IMR-90 (cell line): ENCODE measurements around the gene KCNV2. TPM values are rescaled to one million over a fixed set of nuclear protein-coding genes. Genes with fewer than 3 reads are reported as not detected.

ENCODE experiments used
- ATAC-seq: fragments of 200-7000 bp; cut with Tn5 transposase; 2 replicates; pipeline ENCODE4 v1.9.1; 2020; ENCODE audit warnings: low read depth, mild to moderate bottlenecking, moderate library complexity
- BruUV-seq: library from RNA; stranded (reverse); fragments of 400-500 nt; replicated peaks from 2 replicates; lab custom pipeline; 2021; lab: Mats Ljungman, UMichigan
- CTCF ChIA-PET: fragments of 300-600 bp; formaldehyde crosslinking; extraction: SDS; loops from one replicate; lab custom pipeline; 2021; ENCODE audit warnings: antibody characterized with exemption; lab: Yijun Ruan, JAX
- POLR2A ChIA-PET: fragments of 300-600 bp; sonication (Branson Sonifier 250); formaldehyde crosslinking; loops from one replicate; lab custom pipeline; 2022; ENCODE audit warnings: antibody characterized with exemption; ENCODE audit not compliant: unreplicated experiment; lab: Charles Lee
- DNase-seq: peaks from one replicate; pipeline ENCODE4 v3.0.0; 2013
- H2AFZ ChIP-seq: replicated peaks from 2 replicates; pipeline ENCODE3; 2013; ENCODE audit warnings: low read length, mild to moderate bottlenecking; ENCODE audit not compliant: poor library complexity
- H2AK5ac ChIP-seq: 2 replicates; pipeline ENCODE4 v1.6.1; 2013; ENCODE audit warnings: low read depth, low read length, inconsistent platforms
- H2AK9ac ChIP-seq: replicated peaks from 2 replicates; pipeline ENCODE3; 2013; ENCODE audit warnings: mild to moderate bottlenecking, low read depth, low read length, moderate library complexity; ENCODE audit not compliant: poor library complexity
- H2BK120ac ChIP-seq: 2 replicates; pipeline ENCODE4 v1.6.1; 2013; ENCODE audit warnings: low read depth, low read length, inconsistent platforms
- H2BK15ac ChIP-seq: 3 replicates; pipeline ENCODE4 v1.6.1; 2013; ENCODE audit warnings: low read depth, low read length, inconsistent platforms
- H2BK20ac ChIP-seq: 2 replicates; pipeline ENCODE4 v1.6.1; 2013; ENCODE audit warnings: low read depth, mild to moderate bottlenecking, inconsistent platforms, low read length, moderate library complexity
- H2BK5ac ChIP-seq: 2 replicates; pipeline ENCODE4 v1.6.1; 2013; ENCODE audit warnings: mild to moderate bottlenecking, low read depth, low read length, inconsistent platforms; ENCODE audit not compliant: poor library complexity, severe bottlenecking
- H3K14ac ChIP-seq: replicated peaks from 2 replicates; pipeline ENCODE4 v1.6.1; 2013; ENCODE audit warnings: low read depth, low read length, inconsistent platforms
- H3K18ac ChIP-seq: 2 replicates; pipeline ENCODE4 v1.6.1; 2013; ENCODE audit warnings: low read depth, low read length, control low read depth
- H3K23ac ChIP-seq: 2 replicates; pipeline ENCODE4 v1.6.1; 2013; ENCODE audit warnings: low read depth, low read length, inconsistent platforms
- H3K27ac ChIP-seq: 2 replicates; pipeline ENCODE4 v1.5.1; 2013; ENCODE audit warnings: mild to moderate bottlenecking, control low read depth, low read length; ENCODE audit not compliant: insufficient read depth
- H3K27me3 ChIP-seq: 2 replicates; pipeline ENCODE4 v1.6.1; 2013; ENCODE audit warnings: low read length; ENCODE audit not compliant: control insufficient read depth, insufficient read depth
- H3K36me3 ChIP-seq: 2 replicates; pipeline ENCODE4 v1.6.1; 2013; ENCODE audit warnings: low read length, mixed read lengths; ENCODE audit not compliant: control insufficient read depth, insufficient read depth
- H3K4ac ChIP-seq: 2 replicates; pipeline ENCODE4 v1.6.1; 2013; ENCODE audit warnings: low read depth, low read length, inconsistent platforms
- H3K4me1 ChIP-seq: 2 replicates; pipeline ENCODE4 v1.6.1; 2013; ENCODE audit warnings: low read length, mixed read lengths; ENCODE audit not compliant: control insufficient read depth, insufficient read depth
- H3K4me2 ChIP-seq: 2 replicates; pipeline ENCODE4 v1.6.1; 2013; ENCODE audit warnings: low read depth, mild to moderate bottlenecking, control low read depth, low read length, moderate library complexity
- H3K4me3 ChIP-seq: 2 replicates; pipeline ENCODE4 v1.5.1; 2013; ENCODE audit warnings: low read depth, mild to moderate bottlenecking, control low read depth, low read length, moderate library complexity; ENCODE audit not compliant: insufficient read depth
- H3K56ac ChIP-seq: 2 replicates; pipeline ENCODE4 v1.6.1; 2013; ENCODE audit warnings: low read length, inconsistent platforms; ENCODE audit not compliant: insufficient read depth; ENCODE audit errors: extremely low read depth
- H3K79me1 ChIP-seq, 2 experiments: 2 replicates each; pipeline ENCODE4 v1.6.1; 2013; ENCODE audit warnings: low read length in 2 of 2, inconsistent platforms in 1 of 2, low read depth in 1 of 2
- H3K9ac ChIP-seq: 2 replicates; pipeline ENCODE4 v1.6.1; 2013; ENCODE audit warnings: low read depth, low read length, control low read depth
- H3K9me1 ChIP-seq: 2 replicates; pipeline ENCODE4 v1.6.1; 2013; ENCODE audit warnings: low read length, inconsistent platforms; ENCODE audit not compliant: insufficient read depth
- H3K9me3 ChIP-seq: 2 replicates; pipeline ENCODE4 v1.6.1; 2013; ENCODE audit warnings: low read length; ENCODE audit not compliant: control insufficient read depth, insufficient read depth
- H4K20me1 ChIP-seq: 2 replicates; pipeline ENCODE4 v1.6.1; 2013; ENCODE audit warnings: low read length, inconsistent platforms; ENCODE audit not compliant: insufficient read depth
- H4K5ac ChIP-seq: 2 replicates; pipeline ENCODE4 v1.6.1; 2013; ENCODE audit warnings: mild to moderate bottlenecking, low read depth, low read length, control low read depth
- H4K8ac ChIP-seq, 2 experiments: 2 replicates each; pipeline ENCODE4 v1.6.1; 2013; ENCODE audit warnings: low read depth in 2 of 2, low read length in 2 of 2, control low read depth in 1 of 2, inconsistent platforms in 1 of 2
- H4K91ac ChIP-seq: 2 replicates; pipeline ENCODE4 v1.6.1; 2013; ENCODE audit warnings: low read depth, low read length, inconsistent platforms; ENCODE audit not compliant: insufficient read depth
- BHLHE40 ChIP-seq: fragments of 150-350 bp; IDR thresholded peaks from 2 replicates; pipeline ENCODE4 v1.6.1; 2016; ENCODE audit warnings: mild to moderate bottlenecking, low read depth, low read length
- CEBPB ChIP-seq: IDR thresholded peaks from 2 replicates; pipeline ENCODE4 v1.6.1; 2012; ENCODE audit warnings: low read depth, low read length, improper control_type of control experiment
- CHD1 ChIP-seq: IDR thresholded peaks from 2 replicates; pipeline ENCODE4 v1.6.1; 2012; ENCODE audit warnings: low read depth, low read length, improper control_type of control experiment
- FOS ChIP-seq: fragments of 150-350 bp; IDR thresholded peaks from 2 replicates; pipeline ENCODE4 v1.6.1; 2016; ENCODE audit warnings: low read depth, low read length
- MAFK ChIP-seq: IDR thresholded peaks from 2 replicates; pipeline ENCODE4 v1.6.1; 2012; ENCODE audit warnings: low read depth, low read length, improper control_type of control experiment
- MAZ ChIP-seq: IDR thresholded peaks from 2 replicates; pipeline ENCODE4 v1.6.1; 2012; ENCODE audit warnings: low read depth, mild to moderate bottlenecking, low read length, improper control_type of control experiment, moderate library complexity, borderline replicate concordance
- MXI1 ChIP-seq: IDR thresholded peaks from 2 replicates; pipeline ENCODE4 v1.6.1; 2012; ENCODE audit warnings: low read depth, mild to moderate bottlenecking, low read length, moderate library complexity, borderline replicate concordance
- NFE2L2 ChIP-seq: fragments of 150-350 bp; IDR thresholded peaks from 2 replicates; pipeline ENCODE4 v1.6.1; 2016; ENCODE audit warnings: low read depth, mild to moderate bottlenecking, low read length
- POLR2A ChIP-seq: IDR thresholded peaks from 2 replicates; pipeline ENCODE4 v1.6.1; 2012; ENCODE audit warnings: mild to moderate bottlenecking, low read depth, low read length
- RAD21 ChIP-seq: IDR thresholded peaks from 2 replicates; pipeline ENCODE4 v1.6.1; 2012; ENCODE audit warnings: low read length, improper control_type of control experiment
- RCOR1 ChIP-seq: IDR thresholded peaks from 2 replicates; pipeline ENCODE4 v1.6.1; 2012; ENCODE audit warnings: mild to moderate bottlenecking, low read length, improper control_type of control experiment; ENCODE audit not compliant: insufficient replicate concordance
- RFX5 ChIP-seq: IDR thresholded peaks from 2 replicates; pipeline ENCODE4 v1.8.0; 2012; ENCODE audit warnings: low read depth, mild to moderate bottlenecking, low read length, moderate library complexity
- SMC3 ChIP-seq: fragments of 150-350 bp; IDR thresholded peaks from 2 replicates; pipeline ENCODE4 v1.6.1; 2016; ENCODE audit warnings: low read depth, mild to moderate bottlenecking, antibody characterized with exemption, low read length, moderate library complexity
- WGBS, 2 experiments: methylation state at CpG; one replicate each; pipeline versions ENCODE4 v1.1.5 to v1.1.7; 2013; ENCODE audit warnings: missing lambda C conversion rate in 2 of 2; ENCODE audit not compliant: insufficient read length in 1 of 2; ENCODE audit errors: extremely low coverage in 2 of 2; 5-methylcytosine and 5-hydroxymethylcytosine counted together
- dilution Hi-C: fragments of 300-500 bp; cut with HindIII; formaldehyde crosslinking; loops from one replicate; pipeline ENCODE4 v1.14.3; 2018; ENCODE audit warnings: low sequenced_read_pairs; ENCODE audit not compliant: unreplicated experiment
- in situ Hi-C: fragments of 300-500 bp; cut with MboI; formaldehyde crosslinking; loops from 3 replicates; pipeline ENCODE4 v1.14.3; 2019; ENCODE audit warnings: low sequenced_read_pairs, inconsistent platforms, mixed read lengths
- intact Hi-C: fragments of 100-400 bp; cut with micrococcal nuclease; formaldehyde crosslinking; loops from 2 replicates; pipeline ENCODE4 v1.10.0; 2022
- polyA plus RNA-seq, 3 experiments: library from polyadenylated mRNA; depleted of rRNA; stranded (reverse); fragments of >200 nt; gene quantifications; 2 replicates each; pipeline ENCODE4 v1.2.3, GENCODE V29; 2012; ENCODE audit warnings: low replicate concordance in 1 of 3
- total RNA-seq: library from RNA; depleted of rRNA; stranded (reverse); fragments of >200 nt; gene quantifications from 2 replicates; pipeline ENCODE4 v1.2.3, GENCODE V29; 2012
- TF ChIP-seq, protein P1 (sequence below): fragments of 150-350 bp; IDR thresholded peaks from 2 replicates; pipeline ENCODE4 v1.6.1; 2017; ENCODE audit warnings: mild to moderate bottlenecking, antibody characterized with exemption, low read length, low read depth
- TF ChIP-seq, protein P2 (sequence below): fragments of 150-350 bp; IDR thresholded peaks from 2 replicates; pipeline ENCODE4 v1.6.1; 2016; ENCODE audit warnings: low read depth, mild to moderate bottlenecking, low read length, moderate library complexity, borderline replicate concordance

The KCNV2 gene
- total and polyA plus RNA-seq, 2 of the 4 experiments (the other 2 are of a cell fraction): not detected

DNA sequence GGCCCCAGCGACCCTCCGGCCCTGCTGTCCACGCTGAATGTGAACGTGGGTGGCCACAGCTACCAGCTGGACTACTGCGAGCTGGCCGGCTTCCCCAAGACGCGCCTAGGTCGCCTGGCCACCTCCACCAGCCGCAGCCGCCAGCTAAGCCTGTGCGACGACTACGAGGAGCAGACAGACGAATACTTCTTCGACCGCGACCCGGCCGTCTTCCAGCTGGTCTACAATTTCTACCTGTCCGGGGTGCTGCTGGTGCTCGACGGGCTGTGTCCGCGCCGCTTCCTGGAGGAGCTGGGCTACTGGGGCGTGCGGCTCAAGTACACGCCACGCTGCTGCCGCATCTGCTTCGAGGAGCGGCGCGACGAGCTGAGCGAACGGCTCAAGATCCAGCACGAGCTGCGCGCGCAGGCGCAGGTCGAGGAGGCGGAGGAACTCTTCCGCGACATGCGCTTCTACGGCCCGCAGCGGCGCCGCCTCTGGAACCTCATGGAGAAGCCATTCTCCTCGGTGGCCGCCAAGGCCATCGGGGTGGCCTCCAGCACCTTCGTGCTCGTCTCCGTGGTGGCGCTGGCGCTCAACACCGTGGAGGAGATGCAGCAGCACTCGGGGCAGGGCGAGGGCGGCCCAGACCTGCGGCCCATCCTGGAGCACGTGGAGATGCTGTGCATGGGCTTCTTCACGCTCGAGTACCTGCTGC lies 839 bp downstream of the KCNV2 start:
- no TSS peak for BruUV-seq
- Histone ChIP-seq H3K4ac (no peak overlapping the region), H2BK15ac (no peak overlapping the region), H2AK9ac (no peak overlapping the region), H2BK120ac (no peak overlapping the region), H3K56ac (no peak overlapping the region), H4K91ac (no peak overlapping the region), H3K9ac (no peak overlapping the region), H3K4me3 (no peak overlapping the region), H3K27ac (no peak overlapping the region), H4K5ac (no peak overlapping the region), H2BK5ac (no peak overlapping the region), H3K36me3 (peaks cover 3% of the 10 kb centered on the region; the same call in 1 of the 2 replicates), H2BK20ac (no peak overlapping the region), H3K23ac (no peak overlapping the region), H3K27me3 (no peaks in the 10 kb centered on the region), H4K8ac (no peak overlapping the region), H3K4me1 (no peaks in the 10 kb centered on the region), H3K9me1 (no peaks in the 10 kb centered on the region), H2AFZ (no peak overlapping the region), H3K9me3 (no peaks in the 10 kb centered on the region), H2AK5ac (no peak overlapping the region), H3K14ac (no peak overlapping the region), H4K20me1 (no peaks in the 10 kb centered on the region), H3K79me1 (no peaks in the 10 kb centered on the region), H3K4me2 (no peak overlapping the region), H3K18ac (no peak overlapping the region)
- ChIA-PET CTCF (no interaction called here), POLR2A (no interaction called here)
- 98% methylated on average over 50 of the region's 69 CpGs; no CpG with 5 or more reads in 1 of the 2 experiments for WGBS, 2 experiments
- DNase-seq (no peak), ATAC-seq (no peak)
- TF ChIP-seq MAFK (no peak), BHLHE40 (no peak), NFE2L2 (no peak), RCOR1 (no peak), SMC3 (no peak), FOS (no peak), MAZ (no peak), RFX5 (no peak), RAD21 (no peak), CEBPB (no peak), CHD1 (no peak), POLR2A (no peak), MXI1 (no peak)
- TF ChIP-seq, protein P1, sequence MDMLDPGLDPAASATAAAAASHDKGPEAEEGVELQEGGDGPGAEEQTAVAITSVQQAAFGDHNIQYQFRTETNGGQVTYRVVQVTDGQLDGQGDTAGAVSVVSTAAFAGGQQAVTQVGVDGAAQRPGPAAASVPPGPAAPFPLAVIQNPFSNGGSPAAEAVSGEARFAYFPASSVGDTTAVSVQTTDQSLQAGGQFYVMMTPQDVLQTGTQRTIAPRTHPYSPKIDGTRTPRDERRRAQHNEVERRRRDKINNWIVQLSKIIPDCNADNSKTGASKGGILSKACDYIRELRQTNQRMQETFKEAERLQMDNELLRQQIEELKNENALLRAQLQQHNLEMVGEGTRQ: no peak
- TF ChIP-seq, protein P2, sequence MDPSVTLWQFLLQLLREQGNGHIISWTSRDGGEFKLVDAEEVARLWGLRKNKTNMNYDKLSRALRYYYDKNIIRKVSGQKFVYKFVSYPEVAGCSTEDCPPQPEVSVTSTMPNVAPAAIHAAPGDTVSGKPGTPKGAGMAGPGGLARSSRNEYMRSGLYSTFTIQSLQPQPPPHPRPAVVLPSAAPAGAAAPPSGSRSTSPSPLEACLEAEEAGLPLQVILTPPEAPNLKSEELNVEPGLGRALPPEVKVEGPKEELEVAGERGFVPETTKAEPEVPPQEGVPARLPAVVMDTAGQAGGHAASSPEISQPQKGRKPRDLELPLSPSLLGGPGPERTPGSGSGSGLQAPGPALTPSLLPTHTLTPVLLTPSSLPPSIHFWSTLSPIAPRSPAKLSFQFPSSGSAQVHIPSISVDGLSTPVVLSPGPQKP: no peak
- in situ Hi-C loops: no loop called here
- intact Hi-C loops: no loop called here
- dilution Hi-C loops: no loop called here
